Measurements from ENCODE around the gene KRTAP2-1. TPM values are rescaled to one million over a fixed set of nuclear protein-coding genes. Genes with fewer than 3 reads are reported as not detected.

The KRTAP2-1 gene
- total RNA-seq, 4 donors from 2014 or later, result not detected

DNA sequence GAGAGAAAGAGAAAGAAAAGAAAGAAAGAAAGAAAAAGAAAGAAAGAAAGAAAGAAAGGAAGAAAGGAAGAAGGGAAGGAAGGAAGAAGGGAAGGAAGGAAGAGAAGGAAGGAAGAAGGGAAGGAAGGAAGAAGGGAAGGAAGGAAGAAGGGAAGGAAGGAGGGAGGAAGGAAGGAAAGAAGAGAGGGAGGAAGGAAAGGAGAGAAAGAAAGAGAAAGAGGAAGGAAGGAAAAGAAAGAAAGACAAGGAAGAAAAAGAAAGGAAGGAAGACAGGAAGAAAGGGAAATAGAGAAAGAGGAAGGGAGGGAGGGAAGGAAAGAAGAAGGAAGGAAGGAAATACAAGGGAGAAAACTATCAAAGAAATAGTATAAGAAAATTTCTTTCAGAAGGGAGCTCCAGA lies 29.7 kb upstream of the KRTAP2-1 start:
- ATAC-seq, result no peak
- H3K36me3 ChIP-seq, result no peaks in the 10 kb centered on the region
- in situ Hi-C loops (cut with MboI; ENCODE audit: low sequenced_read_pairs in 4 of 4), result loop anchor here in 1 of 4 donors (25.0 kb wide), 1 partner anchor 111 kb away; the partner anchor contains the start of genes KRTAP4-1, KRTAP4-2 and KRTAP9-1
- H3K9me3 ChIP-seq, result no peaks in the 10 kb centered on the region
- peaks cover 0 to 6% (median 0%) of the 10 kb centered on the region in 3 donors for H3K27me3 ChIP-seq
- H3K27ac ChIP-seq, result no peak overlapping the region
- H3K4me3 ChIP-seq, result no peak overlapping the region
- intact Hi-C loops (cut with DNase I; ENCODE audit: low total_unique reads), result no loop called here
- H3K4me1 ChIP-seq, result no peaks in the 10 kb centered on the region
- TF ChIP-seq, protein P1, sequence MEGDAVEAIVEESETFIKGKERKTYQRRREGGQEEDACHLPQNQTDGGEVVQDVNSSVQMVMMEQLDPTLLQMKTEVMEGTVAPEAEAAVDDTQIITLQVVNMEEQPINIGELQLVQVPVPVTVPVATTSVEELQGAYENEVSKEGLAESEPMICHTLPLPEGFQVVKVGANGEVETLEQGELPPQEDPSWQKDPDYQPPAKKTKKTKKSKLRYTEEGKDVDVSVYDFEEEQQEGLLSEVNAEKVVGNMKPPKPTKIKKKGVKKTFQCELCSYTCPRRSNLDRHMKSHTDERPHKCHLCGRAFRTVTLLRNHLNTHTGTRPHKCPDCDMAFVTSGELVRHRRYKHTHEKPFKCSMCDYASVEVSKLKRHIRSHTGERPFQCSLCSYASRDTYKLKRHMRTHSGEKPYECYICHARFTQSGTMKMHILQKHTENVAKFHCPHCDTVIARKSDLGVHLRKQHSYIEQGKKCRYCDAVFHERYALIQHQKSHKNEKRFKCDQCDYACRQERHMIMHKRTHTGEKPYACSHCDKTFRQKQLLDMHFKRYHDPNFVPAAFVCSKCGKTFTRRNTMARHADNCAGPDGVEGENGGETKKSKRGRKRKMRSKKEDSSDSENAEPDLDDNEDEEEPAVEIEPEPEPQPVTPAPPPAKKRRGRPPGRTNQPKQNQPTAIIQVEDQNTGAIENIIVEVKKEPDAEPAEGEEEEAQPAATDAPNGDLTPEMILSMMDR (IDR thresholded peaks at IDR 0.05 in 4 of 5, conservative IDR thresholded peaks at IDR 0.05 in 1 of 5), result no peak
- no peak for TF ChIP-seq POLR2A (IDR thresholded peaks at IDR 0.05)
- DNase-seq, result no peak

DNA sequence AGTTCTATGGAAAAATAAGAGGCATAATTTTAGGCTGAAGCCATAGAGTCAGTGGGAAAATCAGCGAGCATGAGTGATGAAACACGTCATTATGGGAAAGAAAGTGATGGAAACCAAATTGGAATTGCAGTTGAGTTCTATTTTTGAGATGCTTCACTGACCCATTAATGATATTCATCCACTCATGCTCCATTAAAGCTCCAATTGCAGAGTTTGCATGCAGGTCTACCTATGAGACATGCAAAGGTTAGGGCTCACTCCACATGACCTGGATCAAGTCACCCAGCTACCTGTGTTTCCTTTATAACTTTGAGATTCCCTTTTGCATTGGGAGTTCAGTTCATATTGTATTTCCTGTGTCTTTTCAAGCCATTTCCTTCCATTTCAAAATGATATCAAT lies 26.6 kb upstream of the KRTAP2-1 start:
- Histone ChIP-seq H3K4me1 (no peaks in the 10 kb centered on the region), H3K4me3 (no peak overlapping the region), H3K27me3 (peaks cover 0 to 5% (median 0%) of the 10 kb centered on the region in 3 donors), H3K9me3 (no peaks in the 10 kb centered on the region), H3K36me3 (no peaks in the 10 kb centered on the region), H3K27ac (no peak overlapping the region)
- intact Hi-C loops (cut with DNase I; ENCODE audit: low total_unique reads), result no loop called here
- ATAC-seq, result no peak
- TF ChIP-seq, protein P1 (IDR thresholded peaks at IDR 0.05 in 4 of 5, conservative IDR thresholded peaks at IDR 0.05 in 1 of 5), result no peak
- no peak for TF ChIP-seq POLR2A (IDR thresholded peaks at IDR 0.05)
- DNase-seq, result no peak
- in situ Hi-C loops (cut with MboI; ENCODE audit: low sequenced_read_pairs in 4 of 4), result loop anchor here in 1 of 4 donors (25.0 kb wide), 1 partner anchor 111 kb away; the partner anchor contains the start of gene KRT39

DNA sequence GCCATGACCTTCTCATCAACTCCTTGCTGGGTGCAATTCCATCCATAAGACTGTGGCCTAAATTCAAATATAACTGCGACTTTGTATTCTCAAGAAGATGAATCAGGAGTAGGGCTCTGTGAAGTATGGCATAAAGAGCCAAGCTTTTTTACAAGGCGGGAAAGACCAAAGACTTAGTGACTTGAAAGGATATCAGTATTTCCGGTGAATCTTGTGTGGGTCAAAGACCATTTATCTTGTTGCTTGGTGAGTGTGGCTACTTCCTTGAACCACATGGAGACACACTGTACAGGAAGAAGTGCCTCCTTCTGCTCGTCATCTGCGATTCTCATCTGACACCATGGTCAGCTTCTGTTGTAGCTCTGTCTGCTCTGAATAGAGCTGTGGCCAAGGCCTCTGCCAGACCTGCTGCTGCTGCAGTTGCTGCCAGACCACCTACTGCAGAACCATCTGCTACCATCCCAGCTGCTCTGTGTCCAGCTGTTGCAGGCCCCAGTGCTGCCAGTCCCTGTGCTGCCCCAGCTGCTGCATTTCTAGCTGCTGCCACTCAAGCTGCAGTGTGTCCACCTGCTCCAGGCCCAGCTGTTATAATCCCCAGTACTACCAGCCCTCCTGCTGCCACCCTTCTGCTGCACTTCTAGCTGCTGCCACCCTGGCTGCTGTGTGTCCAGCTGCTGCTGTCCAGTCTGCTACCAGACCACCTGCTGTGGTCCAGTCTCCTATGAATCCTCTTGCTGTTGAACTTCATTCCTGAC lies 24.7 kb upstream of the KRTAP2-1 start:
- H3K4me3 ChIP-seq, result no peak overlapping the region
- DNase-seq, result no peak
- intact Hi-C loops (cut with DNase I; ENCODE audit: low total_unique reads) (no loop called here), in situ Hi-C loops (cut with MboI; ENCODE audit: low sequenced_read_pairs in 4 of 4) (loop anchor here in 1 of 4 donors (25.0 kb wide), 1 partner anchor 109 kb away; the partner anchor contains the start of gene KRT39)
- no peaks in the 10 kb centered on the region for H3K27me3 ChIP-seq
- no peak for ATAC-seq
- H3K4me1 ChIP-seq, result no peaks in the 10 kb centered on the region
- TF ChIP-seq POLR2A (IDR thresholded peaks at IDR 0.05), result no peak
- TF ChIP-seq, protein P1 (IDR thresholded peaks at IDR 0.05 in 4 of 5, conservative IDR thresholded peaks at IDR 0.05 in 1 of 5), result no peak
- H3K27ac ChIP-seq, result no peak overlapping the region
- no peaks in the 10 kb centered on the region for H3K9me3 ChIP-seq
- H3K36me3 ChIP-seq, result no peaks in the 10 kb centered on the region

DNA sequence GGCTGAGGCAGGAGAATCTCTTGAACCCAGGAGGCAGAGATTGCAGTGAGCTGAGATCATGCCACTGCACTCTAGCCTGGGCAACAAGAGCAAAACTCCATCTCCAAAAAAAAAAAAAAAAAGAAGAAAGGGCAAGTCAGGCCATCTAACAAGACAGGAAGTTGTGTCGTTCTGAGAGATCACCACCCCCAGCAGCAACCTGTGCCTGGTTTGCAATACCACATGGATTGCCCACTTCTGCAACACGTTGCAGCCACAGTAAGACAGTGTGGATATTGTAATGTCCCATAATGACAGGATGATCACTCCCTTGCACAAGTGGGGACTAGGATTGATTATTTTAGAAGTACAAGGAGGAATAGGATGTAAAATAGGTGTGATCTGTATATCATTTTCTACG lies 21.9 kb upstream of the KRTAP2-1 start:
- Histone ChIP-seq H3K4me1 (no peaks in the 10 kb centered on the region), H3K27ac (no peak overlapping the region), H3K27me3 (peaks cover 0 to 4% (median 0%) of the 10 kb centered on the region in 3 donors), H3K9me3 (no peaks in the 10 kb centered on the region), H3K36me3 (no peaks in the 10 kb centered on the region), H3K4me3 (no peak overlapping the region)
- intact Hi-C loops (cut with DNase I; ENCODE audit: low total_unique reads), result no loop called here
- no peak for DNase-seq
- in situ Hi-C loops (cut with MboI; ENCODE audit: low sequenced_read_pairs in 4 of 4), result loop anchor here in 1 of 4 donors (25.0 kb wide), 1 partner anchor 107 kb away; the partner anchor contains the start of gene KRT39
- ATAC-seq, result no peak
- TF ChIP-seq, protein P1 (IDR thresholded peaks at IDR 0.05 in 4 of 5, conservative IDR thresholded peaks at IDR 0.05 in 1 of 5), result no peak
- no peak for TF ChIP-seq POLR2A (IDR thresholded peaks at IDR 0.05)

All from gastrocnemius medialis (tissue), 4 donors.